Keratinocyte (primary cell): ENCODE data around the gene LCT. TPM values are rescaled to one million over a fixed set of nuclear protein-coding genes. Genes with fewer than 3 reads are reported as not detected.

ENCODE experiments used
- DNase-seq: peaks from one replicate; pipeline ENCODE4 v3.0.0-alpha.2; 2011; ENCODE audit warnings: low read depth, missing footprints, low spot score
- FAIRE-seq: peaks from 2 replicates; lab custom pipeline; 2011; peaks lifted over from hg19 to GRCh38; lab: Jason Lieb, UNC
- H2AFZ ChIP-seq: 2 replicates; pipeline ENCODE4 v1.6.0; 2012; ENCODE audit warnings: low read length, control low read depth, inconsistent platforms; ENCODE audit not compliant: control insufficient read depth
- H3K27ac ChIP-seq: 2 replicates; pipeline ENCODE4 v1.5.1; 2011; ENCODE audit warnings: low read length; ENCODE audit not compliant: control insufficient read depth, insufficient read depth
- H3K27me3 ChIP-seq: 3 replicates; pipeline ENCODE4 v1.6.0; 2011; ENCODE audit warnings: low read length; ENCODE audit not compliant: control insufficient read depth, insufficient read depth; ENCODE audit errors: extremely low read depth
- H3K36me3 ChIP-seq, 2 experiments: 2 replicates in 1 of 2; 3 replicates in 1 of 2; pipeline ENCODE4 v1.5.1; 2011; ENCODE audit warnings: low read length in 2 of 2, mild to moderate bottlenecking in 1 of 2; ENCODE audit not compliant: control insufficient read depth in 2 of 2, insufficient read depth in 2 of 2; ENCODE audit errors: extremely low read depth in 1 of 2
- H3K4me1 ChIP-seq: 3 replicates; pipeline ENCODE4 v1.5.1; 2011; ENCODE audit warnings: low read length; ENCODE audit not compliant: control insufficient read depth, insufficient read depth; ENCODE audit errors: extremely low read depth
- H3K4me2 ChIP-seq: 3 replicates; pipeline ENCODE4 v1.6.0; 2011; ENCODE audit warnings: low read depth, low read length; ENCODE audit not compliant: control insufficient read depth, insufficient read depth; ENCODE audit errors: extremely low read depth
- H3K4me3 ChIP-seq, 3 experiments: fragments of 200-600 bp in 1 of 3; sonication (generic) in 1 of 3; 2 replicates in 2 of 3; 3 replicates in 1 of 3; pipeline ENCODE4 v1.5.1; 2011 to 2016; ENCODE audit warnings: low read length in 3 of 3, mild to moderate bottlenecking in 3 of 3, control low read depth in 2 of 3, inconsistent platforms in 1 of 3, low read depth in 1 of 3, mixed read lengths in 1 of 3, mixed run types in 1 of 3, moderate library complexity in 1 of 3; ENCODE audit not compliant: control insufficient read depth in 2 of 3, insufficient read depth in 2 of 3; ENCODE audit errors: extremely low read depth in 1 of 3
- H3K79me2 ChIP-seq: 2 replicates; pipeline ENCODE4 v1.6.0; 2012; ENCODE audit warnings: low read length; ENCODE audit not compliant: control insufficient read depth, insufficient read depth
- H3K9ac ChIP-seq: 3 replicates; pipeline ENCODE4 v1.6.0; 2011; ENCODE audit warnings: low read length; ENCODE audit not compliant: control insufficient read depth, insufficient read depth; ENCODE audit errors: extremely low read depth
- H3K9me1 ChIP-seq: 3 replicates; pipeline ENCODE4 v1.6.0; 2011; ENCODE audit warnings: low read length; ENCODE audit not compliant: control insufficient read depth, insufficient read depth; ENCODE audit errors: extremely low read depth
- H3K9me3 ChIP-seq: 2 replicates; pipeline ENCODE4 v1.5.1; 2012; ENCODE audit warnings: low read depth, low read length; ENCODE audit not compliant: control insufficient read depth
- H4K20me1 ChIP-seq: 3 replicates; pipeline ENCODE4 v1.6.0; 2011; ENCODE audit warnings: low read length; ENCODE audit not compliant: control insufficient read depth, insufficient read depth; ENCODE audit errors: extremely low read depth
- EZH2 ChIP-seq: IDR thresholded peaks from one replicate; pipeline ENCODE4 v1.6.1; 2012; ENCODE audit warnings: inconsistent platforms, mild to moderate bottlenecking, low read length, moderate library complexity
- dilution Hi-C: fragments of 300-500 bp; cut with MboI; formaldehyde crosslinking; loops from one replicate; pipeline ENCODE4 v1.7.0; 2020; ENCODE audit warnings: low sequenced_read_pairs; ENCODE audit not compliant: extremely low pct_ligation_motif_present
- polyA plus RNA-seq, 5 experiments: library from polyadenylated mRNA; depleted of rRNA in 3 of 5; stranded (reverse) in 3 of 5; stranded (forward) in 1 of 5; unstranded in 1 of 5; fragments of >200 nt; gene quantifications; 1 replicate in 1 of 5; 2 replicates in 3 of 5; 3 replicates in 1 of 5; pipeline versions ENCODE4 v1.2.1 to v1.2.3, GENCODE V29; 2011 to 2012; ENCODE audit warnings: missing spikeins in 2 of 5, low read depth in 1 of 5, low replicate concordance in 1 of 5
- TF ChIP-seq, protein P1 (sequence below), 3 experiments: IDR thresholded peaks in 1 of 3; conservative IDR thresholded peaks in 1 of 3; optimal IDR thresholded peaks in 1 of 3; 2 replicates in 2 of 3; 3 replicates in 1 of 3; pipeline versions ENCODE3 to v1.5.1; 2011; ENCODE audit warnings: low read length in 3 of 3, mild to moderate bottlenecking in 3 of 3, moderate library complexity in 2 of 3, control low read depth in 1 of 3, inconsistent platforms in 1 of 3; ENCODE audit not compliant: insufficient read depth in 2 of 3; ENCODE audit errors: extremely low read depth in 1 of 3

The LCT gene
- polyA plus RNA-seq, 1 donor (not counting 4 experiments of a cell fraction or from before 2014, with no cell fraction given) = 0.01 TPM

DNA sequence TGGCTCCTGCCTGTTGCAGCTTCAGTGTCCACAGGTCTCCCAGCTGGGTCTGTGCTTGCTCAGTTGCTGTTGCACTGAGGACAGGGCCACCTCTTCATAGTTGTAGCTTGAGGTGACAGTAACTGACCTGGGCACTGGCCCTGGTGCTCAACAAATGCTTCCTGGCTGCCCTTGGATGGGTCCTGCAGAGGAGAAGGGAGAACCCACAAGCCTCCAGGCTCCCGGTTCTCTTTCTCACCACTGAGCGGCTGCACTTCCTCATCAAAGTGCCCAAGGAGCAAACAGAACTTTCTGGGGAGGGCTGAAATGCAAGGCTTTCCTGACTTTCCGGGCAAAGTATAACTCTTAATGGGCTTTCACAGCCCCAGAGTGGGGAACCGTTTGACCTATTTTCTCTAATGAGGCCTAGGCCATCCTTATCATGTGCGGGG is 38.7 kb downstream of the LCT start:
- no peaks in the 10 kb centered on the region for H3K36me3 ChIP-seq
- peak overlapping the region; percentile 74 for H3K4me2 ChIP-seq
- no peaks in the 10 kb centered on the region for H3K9me3 ChIP-seq
- FAIRE-seq (no peak), DNase-seq (no peak)
- dilution Hi-C loops = no loop called here
- no peaks in the 10 kb centered on the region for H4K20me1 ChIP-seq
- peaks cover 13% of the 10 kb centered on the region for H3K4me1 ChIP-seq
- TF ChIP-seq EZH2 = no peak
- TF ChIP-seq, protein P1, sequence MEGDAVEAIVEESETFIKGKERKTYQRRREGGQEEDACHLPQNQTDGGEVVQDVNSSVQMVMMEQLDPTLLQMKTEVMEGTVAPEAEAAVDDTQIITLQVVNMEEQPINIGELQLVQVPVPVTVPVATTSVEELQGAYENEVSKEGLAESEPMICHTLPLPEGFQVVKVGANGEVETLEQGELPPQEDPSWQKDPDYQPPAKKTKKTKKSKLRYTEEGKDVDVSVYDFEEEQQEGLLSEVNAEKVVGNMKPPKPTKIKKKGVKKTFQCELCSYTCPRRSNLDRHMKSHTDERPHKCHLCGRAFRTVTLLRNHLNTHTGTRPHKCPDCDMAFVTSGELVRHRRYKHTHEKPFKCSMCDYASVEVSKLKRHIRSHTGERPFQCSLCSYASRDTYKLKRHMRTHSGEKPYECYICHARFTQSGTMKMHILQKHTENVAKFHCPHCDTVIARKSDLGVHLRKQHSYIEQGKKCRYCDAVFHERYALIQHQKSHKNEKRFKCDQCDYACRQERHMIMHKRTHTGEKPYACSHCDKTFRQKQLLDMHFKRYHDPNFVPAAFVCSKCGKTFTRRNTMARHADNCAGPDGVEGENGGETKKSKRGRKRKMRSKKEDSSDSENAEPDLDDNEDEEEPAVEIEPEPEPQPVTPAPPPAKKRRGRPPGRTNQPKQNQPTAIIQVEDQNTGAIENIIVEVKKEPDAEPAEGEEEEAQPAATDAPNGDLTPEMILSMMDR (optimal IDR thresholded peaks at IDR 0.05 in 1 of 3, IDR thresholded peaks at IDR 0.05 in 1 of 3, conservative IDR thresholded peaks at IDR 0.05 in 1 of 3; ENCODE audit: extremely low read depth in 1 of 3, insufficient read depth in 2 of 3, low read length in 3 of 3) = no peak
- H3K9ac ChIP-seq = peak overlapping the region; percentile 49
- H3K79me2 ChIP-seq = no peaks in the 10 kb centered on the region
- no peak overlapping the region for H3K4me3 ChIP-seq
- H3K27ac ChIP-seq = peak overlapping the region; percentile 80
- peak overlapping the region; percentile 63 for H2AFZ ChIP-seq
- no peaks in the 10 kb centered on the region for H3K27me3 ChIP-seq
- no peaks in the 10 kb centered on the region for H3K9me1 ChIP-seq

GRCh38 chr2:135797497-135798274 is 39.3 kb downstream of the LCT start:
- H3K79me2 ChIP-seq = no peaks in the 10 kb centered on the region
- TF ChIP-seq, protein P1 (optimal IDR thresholded peaks at IDR 0.05 in 1 of 3, IDR thresholded peaks at IDR 0.05 in 1 of 3, conservative IDR thresholded peaks at IDR 0.05 in 1 of 3; ENCODE audit: extremely low read depth in 1 of 3, insufficient read depth in 2 of 3, low read length in 3 of 3) = peak; percentile 92 to 100 (median 99)
- no peak for TF ChIP-seq EZH2
- peak overlapping the region; percentile 87 for H2AFZ ChIP-seq
- H3K4me3 ChIP-seq = no peak overlapping the region
- H3K9me1 ChIP-seq = no peaks in the 10 kb centered on the region
- FAIRE-seq (peak; percentile 83), DNase-seq (peak; percentile 41)
- peaks cover 13% of the 10 kb centered on the region for H3K4me1 ChIP-seq
- no peaks in the 10 kb centered on the region for H4K20me1 ChIP-seq
- dilution Hi-C loops = no loop called here
- no peaks in the 10 kb centered on the region for H3K9me3 ChIP-seq
- H3K27me3 ChIP-seq = no peaks in the 10 kb centered on the region
- H3K4me2 ChIP-seq = peak overlapping the region; percentile 74
- no peaks in the 10 kb centered on the region for H3K36me3 ChIP-seq
- peak overlapping the region; percentile 80 for H3K27ac ChIP-seq
- H3K9ac ChIP-seq = peak overlapping the region; percentile 49
